ENCODE results near the gene SERTAD2. TPM values are rescaled to one million over a fixed set of nuclear protein-coding genes. Genes with fewer than 3 reads are reported as not detected.

The SERTAD2 gene
- total and polyA plus RNA-seq, 7 donors, result 3.3 to 13.2 (median 10.3) TPM

- Histone ChIP-seq H3K36me3 (ENCODE audit: insufficient read depth in 1 of 2, low read depth in 1 of 2) (no peaks in the 10 kb centered on the region), H3K9me3 (no peaks in the 10 kb centered on the region), H3K27ac (no peak overlapping the region), H3K4me3 (no peak overlapping the region), H3K4me1 (no peaks in the 10 kb centered on the region), H3K27me3 (ENCODE audit: insufficient read depth in 3 of 3, low read length in 2 of 3) (no peaks in the 10 kb centered on the region)
- ATAC-seq, result no peak
- intact Hi-C loops (cut with DNase I), result no loop called here
- DNase-seq, result no peak
- no peak for TF ChIP-seq CTCF (IDR thresholded peaks at IDR 0.05)
- 72 to 83% (median 74%) methylated on average over 4 of the region's 4 CpGs for WGBS, 3 donors
These were observed 38.7 kb upstream of the SERTAD2 start for GRCh38 chr2:64692401-64692800.

- TF ChIP-seq CTCF (IDR thresholded peaks at IDR 0.05), result no peak
- ATAC-seq, result no peak
- H3K36me3 ChIP-seq (ENCODE audit: insufficient read depth in 1 of 2, low read depth in 1 of 2), result no peaks in the 10 kb centered on the region
- intact Hi-C loops (cut with DNase I), result no loop called here
- H3K4me1 ChIP-seq, result no peaks in the 10 kb centered on the region
- H3K27ac ChIP-seq, result no peak overlapping the region
- no peak for DNase-seq
- no peaks in the 10 kb centered on the region for H3K27me3 ChIP-seq (ENCODE audit: insufficient read depth in 3 of 3, low read length in 2 of 3)
- H3K4me3 ChIP-seq, result no peak overlapping the region
- no peaks in the 10 kb centered on the region for H3K9me3 ChIP-seq
These were observed 35.2 kb upstream of the SERTAD2 start for GRCh38 chr2:64688909-64689308.

GRCh38 chr2:64686283-64686956 lies 32.7 kb upstream of the SERTAD2 start:
- no peak for ATAC-seq
- Histone ChIP-seq H3K4me3 (no peak overlapping the region), H3K9me3 (no peaks in the 10 kb centered on the region), H3K4me1 (no peaks in the 10 kb centered on the region), H3K36me3 (ENCODE audit: insufficient read depth in 1 of 2, low read depth in 1 of 2) (no peaks in the 10 kb centered on the region), H3K27ac (no peak overlapping the region), H3K27me3 (ENCODE audit: insufficient read depth in 3 of 3, low read length in 2 of 3) (no peaks in the 10 kb centered on the region)
- intact Hi-C loops (cut with DNase I), result no loop called here
- 83 to 90% (median 90%) methylated on average over 5 of the region's 5 CpGs for WGBS, 3 donors
- no peak for TF ChIP-seq CTCF (IDR thresholded peaks at IDR 0.05)
- no peak for DNase-seq

GRCh38 chr2:64685430-64685829 lies 31.7 kb upstream of the SERTAD2 start:
- no peak overlapping the region for H3K27ac ChIP-seq
- H3K9me3 ChIP-seq, result no peaks in the 10 kb centered on the region
- no peak overlapping the region for H3K4me3 ChIP-seq
- TF ChIP-seq CTCF (IDR thresholded peaks at IDR 0.05), result no peak
- no peak for ATAC-seq
- no peaks in the 10 kb centered on the region for H3K36me3 ChIP-seq (ENCODE audit: insufficient read depth in 1 of 2, low read depth in 1 of 2)
- H3K27me3 ChIP-seq (ENCODE audit: insufficient read depth in 3 of 3, low read length in 2 of 3), result no peaks in the 10 kb centered on the region
- DNase-seq, result no peak
- WGBS, 3 donors, result 45 to 47% (median 47%) methylated on average over 1 of the region's 1 CpG
- no peaks in the 10 kb centered on the region for H3K4me1 ChIP-seq
- intact Hi-C loops (cut with DNase I), result no loop called here
